Activated CD4-positive, CD25-positive, alpha-beta regulatory T cell treated with anti-CD3 and anti-CD28 coated beads, Interleukin-2, amount 50 U/mL, for 72 hours (primary cell): ENCODE measurements around the gene H2AZ1.
"Not testable (repeated sequence)": the region's sequence is repeated elsewhere in the genome, so short reads cannot be mapped to it uniquely, and the experiment has no call there.

Source experiments
- DNase-seq: peaks from one replicate; pipeline ENCODE4 v3.0.0; 2021

H2AZ1 gene

GRCh38 chr4:99949999-99950912 lies at the start of gene H2AZ1:
TSS of gene H2AZ1 (minus strand) at chr4:99950275. CDS start at chr4:99950170, 105 bp downstream.
- peak; percentile 92 for DNase-seq

- DNase-seq: no peak
Measured at GRCh38 chr4:99998062-99998867, 48.2 kb upstream of the H2AZ1 start.

GRCh38 chr4:99991741-99992140 lies 41.7 kb upstream of the H2AZ1 start:
- DNase-seq: no peak

GRCh38 chr4:99987681-99988080 lies 37.6 kb upstream of the H2AZ1 start:
- DNase-seq: no peak

DNA sequence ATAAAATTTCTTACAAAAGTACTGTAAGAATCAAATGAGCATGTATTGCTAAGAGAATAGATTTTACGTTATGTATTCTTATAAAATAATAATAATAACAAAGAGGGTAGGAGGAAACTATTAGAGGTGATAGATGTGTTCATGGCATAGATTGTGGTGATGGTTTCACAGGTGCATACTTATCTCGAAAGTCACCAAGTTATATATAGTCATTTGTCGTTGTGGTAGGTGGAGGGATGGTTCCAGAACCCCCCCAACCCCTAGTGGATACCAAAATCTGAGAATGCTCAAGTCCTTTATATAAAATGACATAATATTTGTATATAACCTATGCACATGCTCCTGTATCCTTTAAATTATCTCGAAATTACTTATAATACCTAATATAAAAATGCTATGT lies 36.7 kb upstream of the H2AZ1 start:
- DNase-seq: no peak

DNA sequence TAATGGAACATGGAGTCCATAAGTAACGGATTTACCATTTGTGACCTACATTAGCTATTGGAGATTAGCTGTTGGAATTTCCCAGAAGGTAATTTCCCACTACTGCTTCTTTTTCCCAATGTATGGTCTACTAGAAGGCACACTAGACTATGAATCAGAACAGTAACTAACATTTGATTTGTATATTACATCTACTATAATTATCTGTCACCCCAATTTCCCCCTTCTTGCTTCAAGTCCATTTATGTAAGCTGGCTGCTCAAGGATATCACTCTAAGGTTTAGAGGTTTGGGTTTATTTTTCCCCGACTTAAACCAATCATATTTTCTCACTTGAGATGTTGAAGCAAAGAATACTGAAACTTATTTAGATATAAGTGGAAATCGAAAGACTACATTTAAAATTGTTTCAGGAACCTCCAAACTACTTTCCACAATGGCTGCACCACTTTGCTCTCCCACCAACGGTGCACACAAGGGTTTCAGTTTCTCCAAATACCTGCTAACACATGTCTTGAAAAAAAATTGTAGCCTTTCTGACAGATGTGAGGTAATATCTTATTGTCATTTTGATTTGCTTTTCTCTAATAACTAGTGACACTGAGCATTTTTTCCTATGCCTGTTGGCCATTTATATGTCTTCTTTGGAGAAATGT lies 33.3 kb upstream of the H2AZ1 start:
- no peak for DNase-seq

GRCh38 chr4:99979872-99980271 lies 29.8 kb upstream of the H2AZ1 start:
- no peak for DNase-seq

DNA sequence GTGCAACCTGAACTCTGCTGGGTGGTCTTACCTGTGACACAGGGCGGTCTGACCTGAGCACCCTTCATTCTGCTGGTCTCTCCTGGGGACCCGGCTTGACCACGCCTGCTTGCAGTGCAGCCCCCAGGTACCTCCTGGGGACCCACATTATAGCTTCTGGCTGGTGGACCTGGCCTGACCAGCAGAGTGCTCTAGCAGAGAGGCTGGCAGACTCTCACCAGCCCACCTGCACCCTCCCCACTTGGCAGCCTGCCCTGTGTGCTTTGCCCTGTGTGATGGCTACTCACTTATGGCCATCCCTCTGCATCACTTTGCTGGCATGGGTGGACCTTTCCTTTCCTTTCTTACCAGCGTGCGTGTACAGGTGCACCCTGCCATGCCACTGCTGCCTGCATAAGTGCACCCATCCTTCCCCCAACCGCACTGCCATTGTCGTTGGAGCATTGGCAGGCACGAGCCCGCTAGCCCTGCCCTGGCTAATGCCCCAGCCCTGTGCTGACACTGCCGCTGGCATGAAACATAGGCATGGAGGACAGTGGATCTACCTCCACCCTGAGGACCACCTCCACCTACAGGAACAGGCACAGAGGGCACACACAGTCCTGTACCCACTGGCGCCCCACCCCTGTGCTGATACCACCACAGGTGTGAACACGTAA lies 21.5 kb upstream of the H2AZ1 start:
- no peak for DNase-seq

GRCh38 chr4:99968330-99968729 lies 18.3 kb upstream of the H2AZ1 start:
- DNase-seq: no peak

GRCh38 chr4:99966692-99967091 lies 16.6 kb upstream of the H2AZ1 start:
- DNase-seq: no peak

- no peak for DNase-seq
Measured at GRCh38 chr4:99965674-99966350, 15.7 kb upstream of the H2AZ1 start.

DNA sequence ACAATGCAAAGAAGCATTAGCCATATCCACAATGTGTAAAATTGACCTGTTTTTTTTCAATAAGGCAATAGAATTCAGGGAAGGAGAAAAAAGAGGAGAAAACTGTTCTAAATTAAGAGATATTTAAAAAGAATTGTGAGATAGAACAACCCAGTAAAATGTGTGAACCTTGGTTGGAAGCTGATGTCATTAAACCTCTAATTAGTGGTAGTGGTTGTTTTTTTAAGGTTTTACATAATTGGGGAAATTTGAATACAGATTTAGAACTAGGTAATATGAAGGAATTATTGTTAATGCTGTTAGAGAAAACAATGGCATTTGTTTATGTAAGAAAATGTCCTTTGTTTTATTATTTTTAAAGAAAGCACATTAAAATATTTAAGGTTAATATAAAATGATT lies 15.1 kb upstream of the H2AZ1 start:
- no peak for DNase-seq

- DNase-seq: no peak
Measured at GRCh38 chr4:99961711-99962110, 11.6 kb upstream of the H2AZ1 start.

- no peak for DNase-seq
Measured at GRCh38 chr4:99960648-99961047, 10.6 kb upstream of the H2AZ1 start.

- DNase-seq: not testable (repeated sequence)
Measured at GRCh38 chr4:99958207-99958606, 8.1 kb upstream of the H2AZ1 start.

DNA sequence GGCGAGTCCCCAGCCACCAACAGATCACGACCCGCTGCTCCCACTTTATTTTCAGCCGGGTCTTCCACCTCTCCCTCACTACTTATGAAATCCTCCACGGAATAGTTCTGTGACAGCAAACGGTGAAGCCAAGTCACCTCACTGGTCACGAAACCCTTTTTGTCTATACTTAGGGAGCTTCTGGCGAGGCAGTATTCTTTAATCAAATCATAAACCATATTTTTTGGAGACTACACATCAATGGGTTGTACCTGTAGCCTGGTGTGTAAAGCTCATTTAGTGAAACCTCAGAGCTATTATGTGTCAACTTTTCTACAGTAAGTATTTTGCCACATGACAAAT lies 809 bp upstream of the H2AZ1 start:
- no peak for DNase-seq

DNA sequence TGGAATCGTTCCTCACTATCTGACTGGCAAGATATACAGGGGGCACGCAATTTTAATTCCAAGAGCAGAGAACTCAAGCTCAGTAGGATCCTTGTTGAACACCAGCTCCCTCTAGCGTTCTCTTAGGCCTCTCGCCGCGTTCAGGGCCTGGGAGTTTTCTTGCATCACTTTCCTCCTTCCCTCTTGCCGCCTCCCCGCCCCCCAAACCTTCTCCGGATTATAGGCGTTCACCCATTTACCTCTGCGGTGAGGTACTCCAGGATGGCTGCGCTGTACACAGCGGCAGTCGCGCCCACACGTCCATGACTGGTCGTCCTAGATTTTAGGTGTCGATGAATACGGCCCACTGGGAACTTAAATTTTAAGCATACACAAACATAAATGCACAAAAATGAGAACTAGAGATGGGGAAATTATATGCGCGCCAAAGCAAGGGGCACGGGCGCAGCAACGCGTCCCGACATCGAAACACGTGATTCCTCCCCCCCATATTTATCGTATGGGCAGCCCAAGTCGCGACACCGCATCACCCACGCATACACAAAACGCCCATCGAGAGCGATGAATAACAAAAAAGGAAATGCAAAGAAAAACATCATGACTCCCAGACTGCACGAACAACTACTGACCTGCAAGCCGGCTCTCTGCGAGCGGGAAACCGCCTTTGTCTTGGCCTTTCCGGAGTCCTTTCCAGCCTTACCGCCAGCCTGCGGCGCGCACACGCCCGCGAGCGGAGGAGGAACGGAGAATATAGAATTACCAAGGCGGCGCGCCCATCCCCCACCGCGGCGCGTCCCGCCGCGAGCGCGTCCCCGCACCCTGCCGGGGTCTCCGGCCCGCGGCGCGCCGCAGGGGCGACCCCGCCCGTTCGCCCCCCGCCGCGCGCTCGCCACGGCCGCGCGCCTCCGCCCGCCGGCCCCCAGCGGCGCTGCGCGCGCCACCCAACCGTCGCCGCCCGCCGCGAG lies 759 bp downstream of the H2AZ1 start:
- peak; percentile 77 for DNase-seq

- no peak for DNase-seq
Measured at GRCh38 chr4:99947608-99948007, 2.5 kb downstream of the H2AZ1 start.

DNA sequence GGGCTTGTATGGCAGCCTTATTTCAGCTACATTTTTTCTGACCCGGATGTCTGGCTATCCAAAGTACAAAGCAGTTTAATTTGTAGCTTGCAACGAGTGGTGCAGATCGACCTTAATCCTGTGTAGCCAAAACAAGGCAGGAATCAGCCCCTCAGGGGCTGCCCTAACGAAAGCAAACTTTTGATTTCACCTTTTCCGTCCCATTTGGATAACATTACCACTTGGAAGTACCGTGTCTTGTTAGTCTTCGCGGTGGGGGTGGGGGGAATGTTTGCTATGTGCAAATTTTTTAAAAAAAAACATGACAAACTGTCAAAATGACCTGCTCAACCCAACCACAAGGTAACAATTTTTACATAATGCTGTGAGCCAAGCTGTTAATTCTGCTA lies 2.9 kb downstream of the H2AZ1 start:
- no peak for DNase-seq

DNA sequence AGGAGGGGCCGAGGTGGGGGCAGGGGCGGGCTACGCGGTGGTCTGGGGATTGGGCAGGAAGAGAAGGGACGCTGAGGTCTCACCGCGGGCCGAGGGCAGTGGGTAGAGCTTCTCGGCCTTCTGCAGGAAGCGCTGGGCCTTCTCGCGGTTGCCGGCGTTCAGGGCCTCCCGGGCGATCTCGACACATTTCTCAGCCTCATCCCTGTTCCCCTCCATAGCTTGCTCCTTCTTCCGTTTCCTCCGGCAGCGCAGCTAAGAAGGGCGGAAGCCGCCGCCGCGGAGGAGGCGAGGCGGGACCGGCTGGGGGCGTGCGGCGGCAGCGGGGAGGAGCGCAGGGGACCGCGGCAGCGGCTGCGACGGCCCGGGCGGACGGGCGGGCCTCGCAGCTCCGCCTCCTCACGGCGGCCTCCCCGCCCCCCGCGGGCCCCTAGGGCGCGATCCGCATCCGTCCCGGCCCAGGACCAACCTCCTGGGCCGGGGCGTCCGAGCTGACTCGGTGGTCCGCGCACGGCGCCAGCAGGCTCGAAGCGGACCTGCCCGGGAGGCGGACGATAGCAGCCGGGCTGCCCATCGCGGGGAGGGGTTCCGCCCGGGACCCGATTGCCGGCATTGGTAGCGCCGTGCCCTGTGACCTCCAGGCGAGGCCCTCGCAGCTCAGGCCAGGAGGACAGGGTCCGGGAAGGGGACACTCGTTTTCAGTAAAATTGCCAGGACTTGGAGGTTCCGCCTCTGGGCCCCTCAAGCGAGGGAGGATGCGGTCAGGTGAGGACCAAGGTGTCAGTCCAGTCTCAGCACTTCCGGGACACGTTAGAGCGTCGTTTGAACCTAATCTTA lies 3.5 kb downstream of the H2AZ1 start, which contains the start of gene DNAJB14:
Gene DNAJB14, minus strand, starts transcription at position 263 of the 834 bp plus-strand sequence. Its CDS starts 47 bp downstream, at position 216.
- peak; percentile 84 for DNase-seq
